HG03520 (cell line): ENCODE measurements around the gene NEGR1.

Source experiments
- ATAC-seq: cut with Tn5 transposase; IDR thresholded peaks from one replicate; pipeline ENCODE4 v1.9.1; 2021; ENCODE audit warnings: mild to moderate bottlenecking, moderate library complexity; ENCODE audit not compliant: unreplicated experiment

Gene NEGR1

DNA sequence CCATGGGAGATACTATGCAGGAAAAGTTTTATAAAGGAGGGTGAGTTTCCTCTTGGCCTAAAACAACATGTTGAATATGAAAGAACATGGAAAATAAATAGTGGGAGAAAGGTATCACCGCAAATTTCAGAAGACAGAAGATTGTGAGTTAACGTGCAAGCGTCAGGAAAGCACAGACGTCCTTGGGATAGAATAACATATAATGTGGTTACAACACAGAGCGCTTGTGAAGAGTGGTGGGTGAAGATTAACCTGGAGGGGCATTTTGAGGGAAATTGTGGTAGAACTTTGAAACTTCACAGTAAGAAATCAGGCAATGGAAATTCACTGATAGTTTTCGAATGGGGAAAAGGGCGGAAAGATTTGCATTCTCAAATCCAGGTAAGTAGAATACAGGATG is 47.3 kb downstream of the NEGR1 start:
- no peak for ATAC-seq

DNA sequence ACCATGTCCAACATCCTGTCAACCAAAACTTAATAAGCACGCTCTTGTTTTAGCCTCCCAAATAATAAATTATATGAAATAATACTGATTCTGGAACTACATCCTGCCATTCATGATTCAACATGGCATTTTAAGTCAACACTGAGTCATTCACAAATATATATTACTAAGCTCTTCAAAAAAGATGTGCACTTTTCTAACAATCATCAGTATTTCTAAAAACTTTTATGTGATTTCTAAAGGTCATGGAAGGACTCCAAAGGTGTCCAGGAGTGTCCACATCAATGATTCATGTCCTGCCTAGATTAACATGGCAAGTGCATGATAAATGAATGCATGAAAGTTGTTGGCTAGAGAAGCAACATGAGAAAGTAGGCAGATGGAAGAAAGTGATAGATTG is 51.6 kb downstream of the NEGR1 start:
- ATAC-seq: no peak

DNA sequence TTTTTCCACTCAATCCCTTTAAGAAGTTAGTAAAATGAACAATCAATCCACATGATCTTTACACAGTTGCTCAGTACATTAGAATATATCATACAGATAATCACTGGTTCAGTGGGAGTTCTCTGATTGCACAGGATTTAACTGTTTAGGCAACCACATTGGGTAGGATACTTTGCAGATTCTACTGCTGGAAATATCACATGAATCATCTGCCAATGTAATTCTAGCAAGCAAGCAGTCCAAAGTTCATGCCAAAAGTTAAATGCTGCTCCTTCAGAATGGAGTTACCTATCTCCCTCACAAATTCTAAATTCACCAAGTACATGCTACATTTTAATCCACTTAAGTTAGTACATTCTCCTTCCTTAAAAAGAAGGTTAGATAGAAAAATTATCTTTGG is 52.4 kb downstream of the NEGR1 start:
- no peak for ATAC-seq

DNA sequence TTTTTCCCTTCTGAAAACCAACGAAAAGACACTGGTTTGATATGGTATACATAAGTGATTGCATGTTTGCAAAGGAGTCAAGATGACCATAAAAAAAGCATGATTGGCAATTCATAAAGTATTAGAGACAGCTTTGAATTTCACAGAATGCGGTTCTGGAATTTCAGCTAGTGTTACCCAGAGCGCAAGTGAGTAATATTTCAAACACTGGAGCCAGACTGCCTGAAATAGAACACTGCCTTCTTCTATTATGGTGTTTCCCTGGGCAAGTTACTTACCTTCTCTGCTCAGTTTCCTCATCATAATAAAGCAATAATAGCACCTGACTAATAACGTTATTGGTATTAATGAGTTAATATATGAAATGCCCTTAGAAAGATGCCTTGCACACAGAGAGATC is 54.7 kb downstream of the NEGR1 start:
- no peak for ATAC-seq

DNA sequence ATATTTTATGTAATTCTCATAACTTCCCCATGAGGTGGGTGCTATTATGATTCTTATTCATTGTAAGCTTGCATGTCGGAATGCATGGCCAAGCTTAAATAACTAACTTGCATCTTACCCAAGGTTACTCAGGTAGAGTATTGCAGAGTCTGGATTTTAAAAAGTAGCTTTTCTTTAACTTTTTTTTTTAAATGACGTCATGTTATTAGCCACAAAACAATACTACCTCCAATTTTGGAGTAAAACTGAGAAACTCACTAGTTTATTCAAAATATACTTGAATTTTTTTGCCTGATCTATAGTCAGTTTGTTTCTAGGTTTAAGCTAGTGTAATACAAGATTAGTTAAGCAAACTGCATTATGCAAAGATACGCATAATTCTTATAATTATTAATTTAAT is 57.8 kb downstream of the NEGR1 start:
- ATAC-seq: no peak

DNA sequence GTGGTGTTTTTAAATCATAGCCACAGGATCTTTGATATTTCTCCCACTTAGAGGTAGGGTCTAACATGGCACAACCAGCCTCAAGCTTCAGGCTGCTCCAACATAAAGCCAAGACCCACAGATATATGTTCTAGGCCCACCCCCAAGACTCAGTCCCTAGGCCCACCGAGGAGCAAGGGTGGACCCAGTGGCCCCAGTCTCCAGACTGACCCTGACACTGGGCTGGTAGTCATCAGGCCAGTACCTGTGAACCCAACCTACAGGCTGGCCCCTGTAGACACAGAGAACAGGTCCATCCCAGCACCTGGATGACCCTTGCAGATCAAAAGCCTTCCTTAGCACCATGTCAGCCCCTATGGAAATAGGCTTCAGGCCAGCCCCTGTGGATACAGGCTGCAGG is 60.5 kb downstream of the NEGR1 start:
- no peak for ATAC-seq

DNA sequence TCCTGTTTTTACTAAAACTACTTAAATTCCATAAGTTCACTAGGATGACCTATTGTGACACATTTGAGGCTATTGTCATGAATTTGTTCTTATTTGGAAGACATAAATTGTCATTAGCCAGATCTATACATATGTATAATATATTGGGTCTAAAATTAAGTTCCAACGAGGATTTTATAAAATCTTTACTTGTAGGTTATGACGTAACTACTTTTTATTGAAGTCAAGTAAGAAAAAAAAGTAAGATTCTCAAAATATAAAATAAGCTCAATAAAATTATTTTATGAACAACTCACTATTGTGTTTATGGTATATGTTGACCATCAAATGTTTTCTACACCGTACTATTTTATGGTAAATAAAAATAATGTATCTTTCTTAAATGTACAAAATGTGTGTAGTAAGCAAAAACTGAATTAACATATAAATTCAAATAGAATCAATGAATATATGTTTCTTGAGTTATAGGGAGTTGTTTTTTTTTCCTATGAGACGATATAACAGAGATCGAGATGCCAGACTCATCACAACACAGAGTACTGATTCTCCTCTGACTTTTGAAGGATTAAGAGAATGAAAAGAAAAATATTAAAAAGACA is 64.1 kb downstream of the NEGR1 start:
- ATAC-seq: no peak

DNA sequence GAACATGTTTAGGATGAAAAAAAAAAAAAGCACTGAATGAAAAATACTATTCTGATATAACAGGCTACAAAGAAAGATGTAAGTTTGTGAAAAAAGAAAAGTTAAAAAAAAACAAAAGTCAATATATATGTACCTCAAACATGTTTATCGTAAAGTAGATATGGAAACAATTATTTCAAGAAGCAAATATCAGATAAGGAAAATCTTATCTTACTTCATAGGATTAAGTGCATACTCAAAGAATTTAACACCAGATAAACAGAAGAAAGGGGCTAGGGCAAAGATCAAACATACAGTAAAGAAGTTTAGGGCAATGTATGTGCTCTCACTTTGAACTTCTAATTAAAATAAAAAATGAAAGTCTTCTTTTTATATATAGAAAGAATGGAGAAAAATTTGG is 75.3 kb downstream of the NEGR1 start:
- ATAC-seq: no peak

DNA sequence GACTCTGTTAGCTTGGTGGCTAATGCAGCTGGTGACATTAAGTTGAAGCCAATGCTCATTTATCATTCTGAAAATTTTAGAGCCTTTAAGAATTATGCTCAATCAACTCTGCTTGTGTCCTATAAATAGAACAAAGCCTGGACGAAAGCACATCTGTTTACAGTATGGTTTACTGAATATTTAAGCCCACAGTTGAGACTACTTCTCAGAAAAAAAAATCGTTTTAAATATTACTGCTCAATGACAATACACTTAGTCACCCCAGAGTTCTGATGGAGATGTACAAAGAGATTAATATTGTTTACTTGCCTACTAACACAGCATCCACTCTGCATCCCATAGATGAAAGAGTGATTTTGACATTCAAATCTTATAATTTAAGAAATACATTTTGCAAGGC is 79.6 kb downstream of the NEGR1 start:
- no peak for ATAC-seq

DNA sequence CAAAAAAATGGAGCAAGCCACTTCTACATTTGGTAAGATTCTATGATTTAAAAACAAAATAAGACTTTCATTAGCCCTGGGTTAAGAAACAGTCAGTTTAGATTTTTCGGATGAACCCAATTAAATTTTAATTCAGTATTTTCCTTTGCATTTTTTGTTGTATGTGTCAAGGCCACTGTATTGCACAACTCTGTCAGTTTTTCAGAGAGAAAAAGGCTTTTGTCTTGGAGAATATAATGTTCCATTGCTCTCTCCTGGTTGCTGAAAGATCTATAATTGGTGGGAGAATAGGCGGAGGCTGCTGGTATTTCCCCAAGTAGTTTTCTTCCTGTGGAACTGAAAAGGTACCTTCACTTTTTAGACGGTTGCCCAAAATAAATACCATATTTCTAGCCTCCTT is 84.6 kb downstream of the NEGR1 start:
- no peak for ATAC-seq

DNA sequence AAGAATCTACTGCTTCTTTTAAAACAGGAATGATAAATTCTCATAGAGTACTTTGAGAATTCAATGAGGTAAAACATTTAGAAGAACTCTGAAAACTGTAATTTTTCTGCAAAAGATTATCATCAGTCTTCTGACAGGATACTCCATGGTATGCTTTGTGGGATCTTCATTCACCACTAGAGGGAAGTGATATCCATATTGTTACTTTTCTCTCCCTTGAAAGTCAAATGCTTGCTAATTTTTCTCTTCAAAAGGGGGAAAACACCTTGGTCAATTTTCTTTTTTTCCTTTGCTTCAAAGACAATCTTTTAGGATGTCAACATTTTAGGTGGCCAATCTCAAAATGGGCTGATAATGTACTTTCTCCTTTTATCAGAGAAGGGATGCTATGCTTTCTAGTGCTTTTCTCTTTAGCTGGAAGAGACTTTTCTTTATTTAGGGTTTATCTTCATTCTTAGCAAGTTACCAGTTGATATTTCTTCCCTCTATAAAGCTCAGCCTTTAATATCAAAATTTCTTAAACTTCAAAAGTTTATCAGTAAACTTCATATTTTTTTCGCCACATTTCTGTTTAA is 95.5 kb downstream of the NEGR1 start:
- no peak for ATAC-seq

DNA sequence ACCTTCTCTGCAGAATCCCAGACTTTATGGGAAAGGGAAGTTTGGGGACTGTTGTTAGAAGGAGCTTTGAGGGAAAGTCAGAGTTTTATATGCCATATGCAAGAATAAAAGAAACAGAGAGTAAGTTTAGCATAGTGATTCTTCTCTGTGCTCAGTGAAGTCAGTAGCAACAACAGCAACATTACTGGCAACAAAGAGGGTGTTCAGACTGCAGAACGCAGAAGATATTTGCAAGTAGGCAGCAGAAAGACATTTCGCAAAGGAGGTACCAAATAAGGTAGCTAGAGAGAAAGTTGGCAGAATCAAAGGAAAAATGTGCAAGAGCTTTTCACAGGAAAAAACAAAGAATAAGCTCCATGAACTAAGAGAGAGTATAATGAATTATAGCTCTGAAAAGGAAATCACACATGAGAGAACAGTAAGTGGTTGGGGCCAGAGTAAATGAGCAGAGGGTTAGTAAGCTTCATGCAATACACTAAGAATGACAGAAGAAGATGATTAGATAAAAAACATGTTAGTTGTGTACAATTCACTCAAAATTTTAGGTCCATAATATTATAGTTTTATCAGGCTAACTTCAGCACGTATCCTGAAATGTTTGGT is 98.1 kb downstream of the NEGR1 start:
- no peak for ATAC-seq

DNA sequence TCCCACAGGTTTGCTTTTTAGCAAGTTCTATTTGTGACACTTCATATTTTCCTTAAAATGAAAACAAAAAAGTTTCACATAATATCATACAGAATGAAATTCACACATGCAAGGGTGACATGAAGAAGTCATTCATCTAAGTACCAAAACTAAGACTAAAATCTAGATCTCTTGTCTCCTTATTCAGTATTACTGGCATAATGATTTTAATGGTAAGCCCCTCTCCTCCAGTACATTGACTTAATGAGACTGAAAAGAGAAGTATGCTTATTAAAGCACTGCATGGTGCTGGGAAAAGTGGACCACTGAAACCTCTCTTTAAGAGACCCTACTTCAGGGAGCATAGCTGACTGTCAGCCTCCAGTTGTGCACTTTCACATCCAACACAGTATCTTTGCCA is 99.5 kb downstream of the NEGR1 start:
- ATAC-seq: no peak

DNA sequence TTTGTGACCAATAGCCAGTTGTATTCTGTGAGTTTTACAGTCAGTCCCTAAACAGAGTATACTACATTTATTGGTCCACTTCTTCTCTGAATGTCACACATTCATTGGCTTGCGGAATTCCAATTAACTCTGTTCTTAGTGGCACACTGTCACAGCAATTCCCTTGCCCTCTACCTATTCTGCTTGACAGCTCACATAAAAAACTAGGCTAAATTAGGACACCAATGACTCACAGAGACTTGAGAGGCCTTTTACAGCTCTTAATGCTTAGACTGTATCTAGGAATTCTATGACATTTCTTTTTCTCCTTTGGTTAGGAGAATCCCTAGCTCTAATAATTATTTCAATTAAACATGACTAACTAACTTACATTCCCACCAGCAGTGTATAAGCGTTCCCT is 104.1 kb downstream of the NEGR1 start:
- no peak for ATAC-seq

DNA sequence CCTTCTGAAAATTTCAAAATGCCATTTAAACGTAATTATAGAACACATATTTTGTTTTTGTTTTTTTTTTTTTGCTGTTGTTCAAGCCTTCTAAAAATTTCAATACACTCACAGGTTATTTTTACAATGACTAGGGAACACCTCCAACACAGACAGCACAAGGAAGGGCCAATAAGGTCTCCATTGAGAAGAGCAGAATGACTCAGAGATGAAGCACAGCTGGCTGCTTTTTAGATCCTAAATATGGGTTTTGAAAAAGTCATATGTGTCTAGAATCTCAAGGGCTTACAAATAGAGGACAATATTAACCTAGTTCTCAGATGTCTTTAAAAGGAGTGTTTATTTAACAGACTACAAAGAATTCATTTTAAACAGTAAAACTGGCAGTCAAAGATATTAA is 104.6 kb downstream of the NEGR1 start:
- no peak for ATAC-seq

DNA sequence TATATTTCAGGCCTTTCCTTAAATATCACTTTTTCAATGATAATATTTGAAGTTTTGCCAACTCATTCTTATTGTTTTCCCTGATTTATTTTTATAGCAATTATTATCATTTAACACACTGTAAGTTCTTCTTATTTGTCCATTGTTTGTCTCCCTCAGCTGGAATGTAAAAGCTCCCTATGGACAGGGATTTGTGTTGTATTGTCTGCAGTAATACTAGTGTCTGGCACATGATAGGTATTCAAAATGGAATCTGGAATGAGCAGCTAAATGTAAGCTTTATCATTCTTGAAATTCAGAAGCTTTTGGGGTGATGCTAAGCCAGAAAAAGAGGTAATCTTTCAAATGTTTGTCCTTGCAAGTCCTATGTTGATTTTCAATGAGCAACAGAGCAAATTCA is 112.1 kb downstream of the NEGR1 start:
- no peak for ATAC-seq

DNA sequence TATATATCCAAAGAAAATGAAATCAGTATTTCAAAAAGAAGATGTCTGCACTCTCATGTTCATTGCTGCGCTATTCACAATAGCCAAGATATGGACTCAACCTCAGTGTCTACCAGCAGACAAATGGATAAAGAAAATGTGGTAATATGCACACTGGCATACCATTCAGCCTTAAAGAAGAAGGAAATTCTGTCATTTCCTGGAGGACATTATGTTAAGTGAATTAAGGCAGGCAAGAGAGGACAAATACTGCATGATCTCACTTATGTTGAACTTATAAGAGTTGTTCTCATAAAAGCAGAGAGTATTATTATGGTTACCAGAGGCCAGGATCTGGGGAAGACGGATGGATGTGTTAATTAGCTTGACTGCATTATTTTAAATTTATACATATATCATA is 115.9 kb downstream of the NEGR1 start:
- ATAC-seq: no peak

DNA sequence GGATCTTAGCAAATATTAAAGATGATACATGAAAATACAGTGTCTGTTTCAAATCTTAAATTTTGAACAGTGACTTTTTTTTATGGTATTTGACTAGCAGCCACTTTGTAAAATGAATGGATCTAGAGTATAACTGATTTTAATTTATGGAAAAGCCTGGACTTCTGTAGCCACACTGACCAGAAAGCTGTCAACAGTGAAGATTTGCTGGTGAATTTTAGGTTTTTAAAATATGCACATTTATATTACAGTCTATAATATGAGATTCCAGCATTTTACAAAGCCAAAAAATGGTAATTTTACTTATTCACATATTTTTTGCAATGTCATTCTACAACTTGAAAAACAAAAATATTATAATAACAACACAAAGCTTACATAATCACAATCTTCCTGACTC is 131.8 kb downstream of the NEGR1 start:
- no peak for ATAC-seq

DNA sequence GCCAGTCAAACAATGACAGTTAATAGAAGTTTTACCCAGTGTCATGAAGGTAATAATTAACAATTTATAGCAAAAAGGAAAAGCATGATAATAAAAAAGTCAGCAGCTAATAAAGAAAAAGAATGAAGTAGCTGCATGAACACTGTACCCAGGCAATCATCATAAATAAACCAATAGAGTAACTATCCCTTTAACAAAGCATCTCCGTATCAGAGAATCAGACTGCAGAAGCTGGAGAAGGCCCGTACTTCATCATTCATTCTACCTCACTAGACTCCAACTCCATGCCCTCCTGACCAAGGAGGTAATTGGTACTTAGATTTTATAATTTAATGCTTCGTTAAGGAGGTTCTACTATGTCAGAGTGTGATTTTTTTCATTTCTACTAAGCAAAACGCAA is 140.5 kb downstream of the NEGR1 start:
- ATAC-seq: no peak

DNA sequence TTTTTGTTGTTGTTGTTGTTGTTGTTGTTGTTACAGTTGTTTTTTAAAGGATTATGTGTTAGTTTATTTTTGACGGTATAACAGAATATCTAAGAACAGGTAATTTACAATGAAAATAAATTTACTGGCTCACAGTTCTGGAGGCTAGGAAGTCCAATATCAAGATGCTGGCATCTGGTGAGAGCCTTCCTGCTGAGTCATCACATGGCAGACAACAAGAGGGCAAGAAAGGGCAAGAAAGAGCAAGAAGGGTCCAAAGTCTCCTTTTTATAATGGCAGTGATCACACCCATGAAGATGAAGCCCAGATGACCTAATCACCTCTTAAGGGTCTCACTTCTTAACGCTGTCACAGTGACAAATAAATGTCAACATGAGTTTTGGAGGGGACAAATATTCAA is 142.1 kb downstream of the NEGR1 start:
- no peak for ATAC-seq

DNA sequence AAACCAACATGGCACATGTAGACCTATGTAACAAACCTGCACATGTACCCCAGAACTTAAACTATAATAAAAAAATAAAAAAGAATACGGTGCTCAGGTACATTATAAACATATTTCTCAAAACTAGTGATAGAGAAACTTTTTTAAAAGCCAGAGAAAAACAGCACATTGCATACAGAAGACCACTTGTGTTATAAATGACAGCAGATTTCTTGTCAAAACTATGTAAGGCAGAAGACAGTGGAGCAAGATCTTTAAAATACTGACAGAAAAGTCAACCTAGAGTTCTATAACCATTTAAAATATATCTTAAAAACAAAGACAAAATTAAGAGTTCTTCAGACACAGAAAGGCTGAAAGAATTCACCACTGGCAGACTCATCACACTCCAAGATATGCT is 144.7 kb downstream of the NEGR1 start:
- ATAC-seq: no peak

DNA sequence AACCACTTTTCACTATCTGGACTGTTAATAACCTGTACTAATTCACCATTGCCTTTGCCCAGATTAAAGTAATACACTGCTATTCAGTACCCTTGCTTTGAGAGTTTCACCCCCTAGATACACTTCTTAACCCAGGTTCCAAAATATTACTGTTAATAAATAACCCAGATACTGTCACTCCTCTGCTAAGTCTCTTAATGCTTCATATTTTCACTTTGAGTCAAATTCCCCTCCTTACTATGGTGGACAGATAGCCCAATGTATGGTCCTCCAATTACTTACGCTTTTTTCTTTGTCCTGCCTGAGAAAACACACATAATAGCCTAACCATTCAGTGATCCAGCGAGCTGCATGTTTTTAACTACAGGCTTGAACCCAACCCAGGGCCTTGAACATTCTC is 152.5 kb downstream of the NEGR1 start:
- no peak for ATAC-seq
